ENCODE results near the gene DSCAM.

DSCAM gene

DNA sequence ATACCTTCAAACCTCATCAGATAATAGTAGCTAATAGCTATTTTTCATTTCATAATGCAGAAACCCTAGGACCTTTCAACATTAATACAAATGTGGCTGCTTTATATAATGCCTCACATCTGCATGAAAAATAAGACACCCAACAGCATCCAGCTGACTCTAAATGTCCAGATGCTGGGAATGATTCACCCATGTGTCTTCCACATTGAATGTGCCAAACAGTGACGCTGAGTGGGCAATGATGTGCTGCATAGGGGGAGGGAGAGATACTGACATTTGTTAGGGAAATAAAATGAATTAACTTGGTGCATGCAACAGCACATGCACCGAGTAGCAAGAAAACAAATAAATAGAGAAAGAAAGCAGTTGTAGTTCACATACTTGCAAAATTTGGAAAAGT lies 199.3 kb downstream of the DSCAM start:
- DNase-seq, result no peak

DNA sequence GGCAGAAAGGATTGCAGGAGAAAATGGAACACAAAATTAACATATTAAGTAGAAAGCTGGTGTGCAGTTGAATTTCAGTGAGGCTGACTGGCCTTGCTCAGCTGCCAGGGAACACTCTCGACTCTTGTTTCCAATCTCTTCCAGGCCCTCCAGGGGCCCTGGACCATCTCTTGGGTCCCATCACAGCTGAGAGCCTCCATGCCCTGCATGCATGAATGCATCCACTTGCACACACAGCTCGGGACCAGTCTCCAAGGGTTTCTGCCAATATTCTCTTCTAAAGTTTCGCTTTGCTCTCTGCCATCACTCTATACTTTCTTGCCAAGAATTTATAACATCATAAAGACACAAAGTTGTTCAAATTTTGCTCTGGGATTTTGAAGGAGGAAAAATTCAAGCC lies 200.3 kb downstream of the DSCAM start:
- no peak for DNase-seq

DNA sequence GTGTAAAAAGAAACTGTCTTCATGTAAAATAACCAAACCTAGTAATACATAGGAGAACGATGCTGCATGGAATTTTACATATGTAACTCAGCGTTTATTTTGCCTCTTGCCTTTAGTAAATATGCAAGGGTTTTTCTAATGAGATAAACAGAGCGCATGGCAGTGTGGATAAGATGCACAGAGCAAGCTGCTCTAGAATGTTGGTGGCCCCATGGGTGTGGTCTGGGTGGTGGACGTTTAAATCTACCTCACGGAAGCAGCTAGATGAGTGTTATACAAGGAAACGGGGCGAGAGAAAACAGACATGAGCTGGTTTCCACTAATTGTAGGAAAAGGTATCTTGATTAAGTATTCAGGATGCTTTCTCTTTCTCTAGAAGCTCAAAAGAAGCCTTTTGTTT lies 205.9 kb downstream of the DSCAM start:
- no peak for DNase-seq

DNA sequence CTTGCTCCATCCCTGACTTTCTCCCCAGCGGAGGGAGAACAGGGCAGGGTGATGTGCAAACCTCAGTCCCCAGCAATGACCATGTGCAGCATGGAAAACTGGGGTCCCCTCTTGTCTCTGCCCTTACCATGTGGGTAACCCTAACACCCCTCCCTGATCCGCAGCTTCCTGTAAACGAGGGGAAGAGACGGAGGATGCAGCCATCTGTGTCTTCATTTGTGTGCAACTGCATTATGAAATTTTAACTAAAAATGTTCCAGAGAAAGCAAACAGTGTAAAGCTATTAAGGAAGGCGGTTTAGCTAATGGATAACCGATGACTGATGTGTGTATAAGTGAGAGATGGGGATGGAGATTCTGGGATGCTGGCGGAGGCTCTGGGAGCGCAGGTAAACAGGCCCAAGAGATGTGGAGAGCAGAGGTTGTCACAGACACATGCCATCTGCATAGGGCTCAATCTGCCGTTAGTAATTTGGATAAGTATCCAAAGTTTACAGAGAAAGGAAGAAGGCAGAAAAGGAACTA lies 206.6 kb downstream of the DSCAM start:
- no peak for DNase-seq

DNA sequence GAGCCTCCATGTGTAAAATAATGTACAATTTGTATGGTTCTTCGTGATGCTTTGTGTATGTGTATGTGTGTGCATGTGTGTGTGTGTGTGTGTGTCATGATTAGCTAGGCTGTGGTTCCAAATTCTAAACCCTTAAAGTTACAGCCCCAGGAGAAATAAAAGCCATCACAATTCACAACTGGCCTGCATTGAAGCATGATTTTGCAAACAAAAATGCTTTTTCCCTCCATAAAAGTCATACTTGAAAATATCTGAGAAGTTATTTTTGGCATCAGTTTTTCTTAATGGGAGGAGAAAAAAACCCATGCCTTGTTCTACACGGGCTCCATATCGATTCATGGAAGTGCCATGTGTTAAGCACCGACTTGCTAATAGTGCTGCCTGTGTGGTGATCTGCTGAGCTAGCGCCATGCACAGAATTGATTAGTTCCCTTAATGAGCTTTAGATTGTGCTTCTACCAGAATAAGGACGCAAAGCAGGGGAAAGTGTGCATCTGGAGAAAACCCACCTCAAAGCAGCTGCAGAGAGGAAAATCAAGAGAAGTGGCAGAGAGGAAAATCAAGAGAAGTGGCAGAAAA lies 207.3 kb downstream of the DSCAM start:
- DNase-seq, result no peak

DNA sequence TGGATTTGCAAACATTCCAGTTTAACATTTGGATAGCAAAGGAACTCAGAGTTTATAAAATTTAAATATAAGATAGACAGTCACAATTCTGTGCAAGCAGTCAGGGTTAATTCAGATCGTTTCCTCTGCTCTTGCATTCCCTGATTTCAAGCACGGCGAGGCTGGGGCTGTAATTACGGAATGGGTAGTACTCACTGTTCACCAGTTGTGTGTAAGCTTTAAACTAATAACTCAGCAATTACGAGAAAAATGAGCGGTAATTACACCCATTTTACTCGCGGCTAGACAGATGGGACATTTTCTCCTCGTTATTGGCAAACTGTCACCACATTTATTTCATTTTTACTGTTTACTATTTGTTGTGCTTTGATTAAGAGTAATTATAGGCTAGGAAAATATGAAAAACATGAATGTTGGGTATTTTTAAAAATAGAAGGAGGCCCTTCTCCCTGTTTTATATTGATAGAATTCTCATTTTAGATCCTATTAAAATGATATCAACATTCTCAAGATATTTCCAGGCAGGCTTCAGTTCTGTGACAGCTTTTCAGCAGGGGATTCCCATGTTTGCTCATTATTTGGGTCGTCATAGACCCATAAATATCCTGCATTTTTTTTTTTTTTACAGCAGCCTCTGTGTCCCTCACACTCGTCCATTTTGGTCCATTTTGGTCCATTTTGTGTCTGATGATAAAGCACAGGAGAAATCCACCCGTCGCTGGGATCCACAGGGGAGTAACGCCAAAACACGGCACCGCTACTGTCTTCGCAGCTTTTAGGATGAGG lies 208.3 kb downstream of the DSCAM start:
- DNase-seq, result no peak

DNA sequence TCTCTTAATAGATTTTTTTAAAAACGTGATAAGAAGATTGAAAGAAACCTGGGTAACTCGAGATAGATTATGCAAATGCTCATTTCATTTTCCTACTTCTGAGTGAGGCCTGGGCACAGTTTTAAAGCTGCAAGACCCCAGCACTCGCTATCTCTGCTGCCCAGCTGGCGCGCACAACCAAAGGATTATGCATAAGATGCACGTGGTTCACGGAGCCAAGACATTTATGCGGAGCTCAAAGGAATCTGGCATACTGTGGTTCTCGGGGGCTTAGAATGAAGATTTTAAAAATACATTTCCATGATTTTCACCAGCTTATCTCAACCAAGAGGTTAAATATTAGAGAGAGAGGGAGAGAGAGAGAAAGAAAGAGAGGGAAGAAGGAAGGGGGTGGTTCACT lies 210.9 kb downstream of the DSCAM start:
- DNase-seq, result no peak

DNA sequence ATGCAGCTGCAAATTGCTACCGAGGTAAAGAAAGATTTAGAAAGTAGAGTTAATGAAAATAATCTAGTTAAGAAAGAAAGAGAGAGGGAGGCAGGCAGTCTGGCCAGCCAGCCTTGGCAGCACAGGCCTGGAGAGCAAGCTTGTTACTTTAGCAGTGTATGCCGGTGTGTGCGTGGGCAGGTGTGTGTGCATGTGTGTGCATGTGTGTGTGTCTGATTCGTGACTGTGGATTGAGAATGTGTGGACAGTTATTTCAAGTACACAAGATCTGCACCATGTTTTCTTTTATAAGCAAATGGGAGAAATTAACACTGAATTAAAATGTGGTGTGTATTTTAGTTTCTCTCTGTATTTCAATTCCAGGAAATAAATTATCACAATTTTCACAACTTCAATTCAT lies 211.6 kb downstream of the DSCAM start:
- DNase-seq, result no peak

DNA sequence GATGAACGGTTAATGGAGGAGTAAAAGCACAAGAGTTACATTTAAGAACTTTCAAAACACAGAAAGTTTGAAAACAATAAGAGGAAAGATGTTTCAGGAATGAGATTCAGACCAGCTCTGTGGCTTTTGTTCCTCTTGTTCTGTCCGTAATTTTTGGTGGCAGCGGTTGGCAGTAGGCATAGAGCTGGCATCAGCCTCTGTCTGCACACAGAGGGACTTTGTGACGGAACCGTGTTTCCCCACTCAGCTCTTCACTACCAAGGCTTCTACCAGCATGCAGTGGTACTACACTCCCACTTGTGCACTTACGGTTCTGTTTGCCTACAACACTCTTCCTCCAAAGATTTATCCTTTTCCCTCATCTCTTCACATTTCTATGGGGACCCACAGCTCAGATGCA lies 212.8 kb downstream of the DSCAM start:
- no peak for DNase-seq

DNA sequence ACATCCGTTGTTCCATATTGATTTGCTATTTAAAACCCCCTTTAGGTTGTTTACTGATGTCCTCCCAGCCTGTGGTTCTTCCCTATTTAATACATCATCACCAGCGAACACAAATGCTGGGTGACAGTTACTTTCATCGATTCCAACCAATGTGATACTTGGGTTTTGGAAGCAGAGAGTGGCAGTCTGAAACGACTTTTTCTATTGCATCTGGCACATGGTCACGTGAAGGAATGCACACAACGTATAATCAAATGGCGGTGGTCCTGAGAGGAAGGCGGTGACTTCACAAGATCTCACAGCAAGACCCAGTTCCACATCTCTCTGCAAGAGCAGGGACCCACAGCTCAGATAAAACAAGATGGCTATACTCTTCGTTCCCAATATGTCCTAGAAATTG lies 213.9 kb downstream of the DSCAM start:
- no peak for DNase-seq

DNA sequence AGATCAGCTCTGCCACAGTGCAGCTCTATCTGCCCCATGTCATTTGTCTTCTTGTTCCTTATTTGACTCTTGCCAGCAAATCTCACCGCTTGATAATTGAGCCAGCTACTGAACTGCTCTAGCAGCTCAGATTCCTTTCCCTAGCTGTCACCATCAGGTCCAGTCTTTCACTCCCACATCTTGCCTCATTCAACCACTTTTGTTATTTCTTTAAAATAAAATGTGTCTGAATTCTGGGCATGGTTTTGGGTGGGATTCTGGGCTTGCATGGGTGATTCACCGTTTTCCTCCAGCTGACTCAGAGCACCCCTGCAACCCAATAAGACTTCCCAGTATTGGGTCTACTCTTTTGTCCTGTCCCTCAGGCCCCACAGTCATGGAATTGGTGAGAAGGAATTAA lies 215.7 kb downstream of the DSCAM start:
- no peak for DNase-seq

DNA sequence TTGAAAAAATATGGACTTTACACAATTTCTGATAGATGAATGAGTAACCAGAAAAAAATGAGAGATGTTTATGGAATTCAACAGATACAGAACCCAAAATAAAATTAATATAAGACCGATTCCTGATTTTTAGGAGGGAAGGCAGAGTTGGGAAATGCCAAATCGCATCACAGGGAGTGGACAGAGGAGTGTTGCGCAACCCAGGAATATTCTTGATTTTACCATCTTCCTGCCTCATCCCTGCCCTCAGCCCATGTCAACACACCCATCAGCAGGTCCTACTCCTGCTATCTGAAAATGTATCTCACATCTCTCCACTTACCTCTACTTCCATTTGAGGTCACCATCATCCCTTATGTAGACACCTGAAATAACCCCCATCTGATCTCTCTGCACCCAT lies 221.0 kb downstream of the DSCAM start:
- no peak for DNase-seq

DNA sequence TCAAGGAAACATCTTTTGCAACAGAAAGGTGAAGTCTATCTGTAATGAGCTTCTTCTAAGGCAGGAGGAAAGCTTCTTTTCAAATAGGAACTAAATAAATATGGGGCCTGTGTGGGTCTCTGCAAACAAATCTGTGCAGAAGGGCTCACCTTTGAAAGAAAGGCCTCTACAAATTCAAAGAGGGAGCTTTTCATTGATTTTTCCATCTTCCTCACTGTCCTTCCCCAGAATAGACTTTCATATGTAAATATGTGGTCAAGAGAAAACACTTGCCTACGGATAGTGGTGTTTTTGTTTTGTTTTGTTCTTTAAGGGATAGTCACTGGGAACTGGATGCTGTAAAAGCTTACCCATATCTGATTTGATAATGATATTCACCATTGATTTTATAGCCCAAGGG lies 223.4 kb downstream of the DSCAM start:
- DNase-seq, result no peak

DNA sequence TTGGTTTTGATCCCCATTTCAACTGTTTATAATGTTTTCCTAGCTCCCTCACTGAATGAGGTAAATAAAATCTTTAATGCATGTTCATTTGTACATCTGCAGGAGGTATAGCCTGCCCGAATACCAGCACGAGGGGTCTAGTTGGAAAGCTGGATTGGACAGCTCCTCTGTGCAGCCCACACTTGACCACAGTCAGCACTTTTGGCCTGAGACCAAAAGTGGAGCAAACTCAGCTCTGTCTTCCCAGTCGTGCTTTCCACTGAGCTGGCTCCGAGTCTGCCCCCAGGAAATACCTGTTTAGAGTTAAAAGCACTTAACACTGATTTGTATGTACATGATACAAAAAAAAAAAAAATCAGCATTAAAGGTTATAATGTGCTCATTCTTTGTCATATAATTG lies 224.4 kb downstream of the DSCAM start:
- DNase-seq, result no peak

DNA sequence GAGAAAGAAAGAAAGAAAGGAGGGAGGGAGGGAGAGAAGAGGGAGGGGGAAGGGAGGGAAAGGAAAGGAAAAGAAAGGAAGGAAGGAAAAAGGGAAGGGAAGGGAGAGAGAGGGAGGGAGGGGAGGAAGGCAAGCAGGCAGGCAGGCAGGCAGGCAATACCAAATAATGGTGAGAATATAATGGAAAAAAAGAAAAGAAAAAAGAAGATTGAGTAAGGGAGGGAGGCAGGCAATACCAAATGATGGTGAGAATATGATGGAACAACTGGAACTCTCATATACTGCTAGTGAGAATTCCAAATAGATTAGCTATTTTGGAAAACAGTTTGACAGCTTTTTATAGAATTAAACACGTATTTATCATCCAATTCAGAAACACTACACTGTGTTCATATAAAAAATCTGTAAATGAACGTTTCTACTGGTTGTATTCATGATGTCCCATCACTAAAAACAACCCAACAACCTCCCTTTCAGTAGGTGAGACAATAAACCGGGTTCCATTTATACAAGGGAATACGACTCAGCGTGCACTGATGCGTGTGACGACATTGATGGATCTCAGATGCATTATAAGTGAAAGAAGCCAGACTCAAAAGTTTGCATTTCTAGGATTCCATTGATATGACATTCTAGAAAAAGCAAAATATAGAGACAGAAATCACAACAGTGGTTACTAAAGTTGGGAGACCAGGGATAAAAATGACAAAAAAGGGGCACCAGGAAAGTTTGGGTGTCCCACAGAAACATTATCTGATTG lies 226.4 kb downstream of the DSCAM start:
- DNase-seq, result no peak

DNA sequence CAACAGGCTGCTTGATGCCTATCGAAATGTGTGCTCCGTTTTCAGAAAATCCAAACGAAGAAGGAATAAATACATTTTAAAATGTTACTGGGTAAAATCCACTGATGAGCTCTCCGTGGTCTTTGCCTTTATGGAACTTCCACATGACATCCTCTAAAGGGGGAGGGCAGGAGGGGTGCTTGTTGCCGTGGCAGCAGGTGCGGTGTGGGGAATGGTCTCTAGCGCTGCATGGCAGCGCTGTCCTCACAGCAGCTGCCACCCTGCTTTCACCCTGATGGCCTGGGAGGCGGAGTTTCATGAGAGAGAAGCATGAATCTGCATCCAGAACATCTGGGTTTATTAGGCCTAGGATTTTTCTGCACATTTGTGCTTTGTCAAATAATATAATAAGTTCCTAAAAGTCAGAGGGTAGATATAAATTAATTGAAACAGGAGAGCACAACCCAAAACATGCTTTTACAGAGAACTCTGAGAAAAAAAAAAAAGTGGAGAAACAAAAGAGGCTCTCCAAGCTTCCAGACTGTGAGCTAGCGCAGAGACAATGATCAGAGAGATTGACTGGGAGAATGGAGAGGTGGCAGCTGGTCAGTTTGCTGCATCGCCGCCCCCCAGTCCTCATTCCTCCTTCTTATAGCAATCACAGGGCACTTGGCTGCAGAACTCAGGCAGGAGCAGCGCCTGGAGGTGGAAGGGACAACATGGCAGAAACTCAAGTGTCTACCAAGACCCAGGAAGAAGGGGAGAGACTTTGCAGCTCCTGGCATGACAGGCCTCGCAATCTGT lies 228.6 kb downstream of the DSCAM start:
- DNase-seq, result no peak

DNA sequence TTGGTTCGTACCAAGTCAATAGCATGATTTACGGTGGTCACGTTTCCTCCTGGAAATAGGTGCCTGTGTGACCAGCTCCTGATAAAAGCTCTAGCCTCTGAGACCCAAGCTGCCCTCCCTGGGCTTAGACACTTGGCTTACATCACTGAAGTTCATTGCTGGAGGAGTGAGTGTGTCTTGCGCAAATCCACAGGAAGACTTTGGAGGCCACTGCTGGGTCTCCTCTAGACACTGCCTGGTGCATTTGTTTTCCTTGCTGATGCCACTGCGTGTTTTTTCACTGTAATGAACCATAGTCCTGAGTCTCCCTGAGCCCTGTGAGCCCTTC lies 230.6 kb downstream of the DSCAM start:
- DNase-seq, result no peak

DNA sequence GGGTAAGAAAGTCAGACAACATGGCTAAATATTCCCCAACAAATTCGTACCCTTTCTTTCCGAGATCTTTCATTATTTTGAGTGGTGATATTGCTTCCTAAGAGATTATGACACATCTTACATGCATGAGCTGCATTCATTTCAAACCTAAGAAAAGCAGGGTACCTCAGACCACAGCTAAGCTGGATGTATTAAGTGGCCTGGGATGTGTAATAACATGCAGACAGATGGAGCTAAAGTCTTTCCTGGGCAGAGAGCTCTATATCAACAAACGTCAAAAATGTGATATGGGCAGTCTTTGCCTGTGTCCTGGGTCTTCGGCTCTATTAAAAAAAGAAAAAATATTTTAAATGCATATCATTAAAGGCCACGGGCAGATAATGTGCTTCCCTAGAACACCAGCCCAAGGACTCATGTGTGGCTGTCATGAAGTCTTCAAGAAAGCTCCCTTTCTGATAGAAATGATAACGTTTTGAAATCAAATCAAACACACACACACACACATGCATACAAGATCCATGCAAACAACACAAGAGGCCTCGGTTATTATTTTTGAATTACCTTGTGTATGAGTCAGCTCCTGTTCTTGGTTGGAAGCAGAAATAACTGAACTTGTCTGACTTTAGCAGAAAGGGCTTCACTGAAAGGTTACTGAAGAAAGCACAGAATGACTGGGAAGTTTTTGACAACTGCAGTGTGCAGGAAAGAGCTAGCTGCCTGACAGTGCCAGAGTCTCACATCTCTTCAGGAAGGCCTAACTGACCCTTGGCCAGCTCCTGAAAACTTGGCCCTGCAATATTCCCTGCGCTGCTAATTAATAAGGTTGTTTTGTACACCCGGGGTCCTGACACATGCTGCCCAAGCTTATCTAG lies 231.2 kb downstream of the DSCAM start:
- DNase-seq, result no peak

DNA sequence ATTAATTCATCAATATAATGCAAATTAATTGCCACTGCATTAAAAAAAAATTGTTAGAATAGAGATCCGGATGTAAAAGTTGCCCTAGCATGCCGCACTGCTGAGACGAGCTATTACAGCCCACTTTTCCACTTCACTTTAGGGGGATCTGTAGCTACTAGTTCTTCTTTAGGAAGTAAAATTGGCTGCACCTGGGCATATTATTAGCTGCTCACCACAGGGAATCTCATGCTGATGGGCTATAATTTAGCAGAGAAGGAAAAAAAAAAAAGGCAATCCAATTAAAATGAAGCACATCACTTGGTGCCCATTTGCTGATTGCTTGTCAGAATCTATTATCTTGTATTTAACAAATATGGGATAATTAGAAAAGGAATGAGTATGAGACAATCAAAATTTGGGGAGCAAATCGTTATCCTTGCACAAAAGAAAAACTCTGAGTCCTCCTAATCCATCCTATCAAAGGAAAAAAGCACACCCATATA lies 233.4 kb downstream of the DSCAM start:
- DNase-seq, result no peak

DNA sequence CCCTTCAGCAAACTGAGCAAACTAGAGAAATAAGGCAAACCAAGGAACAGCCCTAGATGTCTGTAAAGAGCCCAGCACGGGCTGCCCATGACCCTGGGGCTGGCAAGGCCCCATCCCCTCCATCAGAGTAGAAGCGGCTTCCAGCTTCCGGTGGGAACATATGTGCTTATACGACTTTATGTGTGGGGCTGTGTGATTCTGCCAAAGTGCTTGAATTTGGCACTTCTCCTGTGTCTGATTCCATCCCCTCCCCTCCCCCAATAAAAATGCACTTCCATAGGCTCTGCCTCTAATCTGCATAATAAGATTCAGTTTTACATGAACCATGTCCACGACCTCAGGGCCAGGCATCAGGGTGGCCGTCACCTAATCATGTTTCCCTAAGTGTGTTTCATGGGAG lies 236.6 kb downstream of the DSCAM start:
- DNase-seq, result no peak

DNA sequence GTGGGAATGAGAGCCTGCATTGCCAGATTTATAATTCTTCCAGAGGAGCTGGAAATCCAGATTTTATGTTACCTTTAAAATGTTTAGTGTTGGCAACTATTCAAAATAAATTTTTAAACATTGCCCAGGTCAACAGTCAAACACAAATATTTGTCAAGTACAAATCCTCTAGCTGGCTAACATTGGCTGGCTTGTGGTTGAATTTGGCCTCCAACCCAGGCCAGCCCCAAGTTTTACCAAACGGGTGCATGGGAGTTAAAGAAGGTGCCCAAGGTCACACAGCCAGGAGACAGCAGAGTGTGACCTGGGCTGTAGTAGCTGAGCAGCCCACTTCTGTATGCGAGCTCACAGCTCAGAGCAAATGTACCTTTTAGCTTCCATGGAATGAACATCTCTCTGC lies 240.6 kb downstream of the DSCAM start:
- DNase-seq, result no peak

DNA sequence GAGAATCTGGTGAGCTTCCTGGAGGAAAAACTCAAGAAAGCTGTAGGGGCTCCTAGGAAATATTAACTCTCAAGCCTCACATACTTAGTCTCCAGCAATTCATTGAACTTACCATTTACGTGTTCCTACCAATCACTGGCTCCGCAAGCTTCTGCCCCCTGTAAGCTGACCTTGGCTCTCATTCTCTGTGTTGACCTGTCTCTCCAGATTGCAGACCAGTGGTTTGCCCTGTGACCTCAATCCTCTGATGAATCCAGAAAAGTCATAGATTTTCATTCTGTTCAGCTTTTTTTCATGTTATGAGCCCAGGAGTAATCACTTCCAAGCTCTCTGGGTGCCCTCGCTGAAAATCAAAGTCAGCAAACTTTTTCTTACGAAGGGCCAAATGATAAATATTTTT lies 241.9 kb downstream of the DSCAM start:
- DNase-seq, result no peak

Measured in left hindlimb (tissue), 1 donor.